Astrocyte (in vitro differentiated cells and primary cell): ENCODE data around the gene BPTF.

ENCODE experiments used
- EZH2 ChIP-seq: IDR thresholded peaks from 2 replicates; pipeline ENCODE4 v1.6.1; 2012; ENCODE audit warnings: mild to moderate bottlenecking, low read length, inconsistent platforms; ENCODE audit not compliant: insufficient read depth
- TF ChIP-seq, protein P1 (sequence below): IDR thresholded peaks from 2 replicates; pipeline ENCODE4 v1.5.1; 2011; ENCODE audit warnings: low read depth, mild to moderate bottlenecking, inconsistent platforms, low read length, moderate library complexity; ENCODE audit not compliant: insufficient read depth

DNA sequence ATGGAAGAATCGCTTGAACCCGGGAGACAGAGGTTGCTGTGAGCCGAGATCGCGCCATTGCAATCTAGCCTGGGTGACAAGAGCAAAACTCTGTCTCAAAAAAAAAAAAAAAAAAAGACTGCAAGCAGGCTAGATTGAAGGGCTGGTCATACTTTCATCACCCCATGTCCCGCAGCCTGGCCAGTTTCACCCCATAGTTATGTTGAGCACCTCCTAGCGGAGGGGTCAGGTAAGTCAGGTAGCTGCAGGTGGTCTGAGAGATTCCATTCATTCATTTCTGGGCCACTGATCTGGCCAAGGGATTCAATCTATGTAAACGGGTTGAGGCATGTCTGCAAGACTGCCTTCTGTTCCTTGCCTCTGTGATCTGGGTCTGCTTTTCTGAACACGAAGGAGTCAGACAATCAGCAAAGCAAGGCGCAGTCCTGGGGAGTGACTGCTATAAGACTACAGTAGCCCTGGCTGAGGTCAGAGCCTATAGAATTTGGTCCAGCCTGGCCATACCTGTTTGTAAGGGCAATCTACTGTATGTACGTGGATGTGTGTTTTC is 23.6 kb upstream of the BPTF start:
- no peak for TF ChIP-seq EZH2
- TF ChIP-seq, protein P1, sequence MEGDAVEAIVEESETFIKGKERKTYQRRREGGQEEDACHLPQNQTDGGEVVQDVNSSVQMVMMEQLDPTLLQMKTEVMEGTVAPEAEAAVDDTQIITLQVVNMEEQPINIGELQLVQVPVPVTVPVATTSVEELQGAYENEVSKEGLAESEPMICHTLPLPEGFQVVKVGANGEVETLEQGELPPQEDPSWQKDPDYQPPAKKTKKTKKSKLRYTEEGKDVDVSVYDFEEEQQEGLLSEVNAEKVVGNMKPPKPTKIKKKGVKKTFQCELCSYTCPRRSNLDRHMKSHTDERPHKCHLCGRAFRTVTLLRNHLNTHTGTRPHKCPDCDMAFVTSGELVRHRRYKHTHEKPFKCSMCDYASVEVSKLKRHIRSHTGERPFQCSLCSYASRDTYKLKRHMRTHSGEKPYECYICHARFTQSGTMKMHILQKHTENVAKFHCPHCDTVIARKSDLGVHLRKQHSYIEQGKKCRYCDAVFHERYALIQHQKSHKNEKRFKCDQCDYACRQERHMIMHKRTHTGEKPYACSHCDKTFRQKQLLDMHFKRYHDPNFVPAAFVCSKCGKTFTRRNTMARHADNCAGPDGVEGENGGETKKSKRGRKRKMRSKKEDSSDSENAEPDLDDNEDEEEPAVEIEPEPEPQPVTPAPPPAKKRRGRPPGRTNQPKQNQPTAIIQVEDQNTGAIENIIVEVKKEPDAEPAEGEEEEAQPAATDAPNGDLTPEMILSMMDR, result no peak
